ENCODE results near the gene PTPRK.

GRCh38 chr6:128070406-128070805 is 450.0 kb downstream of the PTPRK start:
- TF ChIP-seq CTCF (IDR thresholded peaks at IDR 0.05) (no peak), POLR2A (IDR thresholded peaks at IDR 0.05) (no peak)

Data from transverse colon (tissue), 3 donors.